HepG2 (cell line): ENCODE results near the gene RAB40C. TPM values are rescaled to one million over a fixed set of nuclear protein-coding genes. Genes with fewer than 3 reads are reported as not detected.

ENCODE experiments used
- ARHGAP35 ChIP-seq: sonication (generic); formaldehyde crosslinking; IDR thresholded peaks from 2 replicates; pipeline ENCODE4 v1.9.0; 2022; ENCODE audit warnings: mild to moderate bottlenecking, inconsistent platforms, moderate library complexity, missing genetic modification reagents, borderline replicate concordance
- GABPB1 ChIP-seq: IDR thresholded peaks from 2 replicates; pipeline ENCODE4 v1.6.1; 2016; ENCODE audit warnings: mild to moderate bottlenecking, missing genetic modification reagents, moderate library complexity, missing compliant biosample characterization
- KDM1A ChIP-seq: IDR thresholded peaks from 2 replicates; pipeline ENCODE4 v1.6.1; 2016; ENCODE audit warnings: missing compliant biosample characterization
- PHF8 ChIP-seq: sonication (generic); formaldehyde crosslinking; IDR thresholded peaks from 2 replicates; pipeline ENCODE4 v1.5.0; 2020; ENCODE audit warnings: missing genetic modification reagents
- ZNF138 ChIP-seq: sonication (generic); formaldehyde crosslinking; IDR thresholded peaks from 2 replicates; pipeline ENCODE4 v1.5.0; 2020; ENCODE audit warnings: mild to moderate bottlenecking, low read depth, missing genetic modification reagents
- ZNF263 ChIP-seq: sonication (generic); formaldehyde crosslinking; IDR thresholded peaks from 2 replicates; pipeline ENCODE4 v1.4.0; 2020; ENCODE audit warnings: missing genetic modification reagents
- ZNF30 ChIP-seq: sonication (generic); formaldehyde crosslinking; IDR thresholded peaks from 2 replicates; pipeline ENCODE4 v1.5.0; 2020; ENCODE audit warnings: mild to moderate bottlenecking, missing genetic modification reagents
- polyA plus RNA-seq, 8 experiments: library from polyadenylated mRNA; depleted of rRNA in 3 of 8; stranded (reverse) in 7 of 8; unstranded in 1 of 8; fragments of >200 nt; fragmentation: Illumina TruSeq in 4 of 8; extraction: Trizol in 4 of 8; gene quantifications; 2 replicates each; pipeline versions ENCODE4 v1.2.1 to v1.2.3, GENCODE V29; 2011 to 2016; ENCODE audit warnings: low read depth in 4 of 8, missing spikeins in 1 of 8, mixed read lengths in 1 of 8; ENCODE audit not compliant: insufficient read depth in 1 of 8
- total RNA-seq, 5 experiments: library from RNA; depleted of rRNA; stranded (reverse); fragments of >200 nt; fragmentation: Illumina TruSeq; extraction: Trizol; gene quantifications; 2 replicates each; pipeline ENCODE4 v1.2.3, GENCODE V29; 2016; ENCODE audit warnings: low read depth in 1 of 5
- TF ChIP-seq, protein P1 (sequence below), 2 experiments: fragments of 450-650 bp in 1 of 2; sonication (generic) in 1 of 2; formaldehyde crosslinking in 1 of 2; IDR thresholded peaks; 2 replicates each; pipeline versions ENCODE4 v1.6.1 to v1.8.0; 2016 to 2022; ENCODE audit warnings: antibody characterized with exemption in 1 of 2, mild to moderate bottlenecking in 1 of 2, missing genetic modification reagents in 1 of 2
- TF ChIP-seq, protein P2 (sequence below): sonication (generic); formaldehyde crosslinking; IDR thresholded peaks from 2 replicates; pipeline ENCODE4 v1.4.0; 2020; ENCODE audit warnings: missing genetic modification reagents
- TF ChIP-seq, protein P3 (sequence below), 2 experiments: sonication (generic) in 1 of 2; formaldehyde crosslinking in 1 of 2; IDR thresholded peaks; 2 replicates each; pipeline versions ENCODE4 v1.6.1 to v1.9.0; 2014 to 2022; ENCODE audit warnings: antibody characterized with exemption in 1 of 2, borderline replicate concordance in 1 of 2, inconsistent platforms in 1 of 2, low read depth in 1 of 2, missing genetic modification reagents in 1 of 2

RAB40C gene
- total and polyA plus RNA-seq, 2 of the 13 experiments (the other 11 are each of a cell fraction or from before 2014, with no cell fraction given): 7.7 to 11.5 TPM

DNA sequence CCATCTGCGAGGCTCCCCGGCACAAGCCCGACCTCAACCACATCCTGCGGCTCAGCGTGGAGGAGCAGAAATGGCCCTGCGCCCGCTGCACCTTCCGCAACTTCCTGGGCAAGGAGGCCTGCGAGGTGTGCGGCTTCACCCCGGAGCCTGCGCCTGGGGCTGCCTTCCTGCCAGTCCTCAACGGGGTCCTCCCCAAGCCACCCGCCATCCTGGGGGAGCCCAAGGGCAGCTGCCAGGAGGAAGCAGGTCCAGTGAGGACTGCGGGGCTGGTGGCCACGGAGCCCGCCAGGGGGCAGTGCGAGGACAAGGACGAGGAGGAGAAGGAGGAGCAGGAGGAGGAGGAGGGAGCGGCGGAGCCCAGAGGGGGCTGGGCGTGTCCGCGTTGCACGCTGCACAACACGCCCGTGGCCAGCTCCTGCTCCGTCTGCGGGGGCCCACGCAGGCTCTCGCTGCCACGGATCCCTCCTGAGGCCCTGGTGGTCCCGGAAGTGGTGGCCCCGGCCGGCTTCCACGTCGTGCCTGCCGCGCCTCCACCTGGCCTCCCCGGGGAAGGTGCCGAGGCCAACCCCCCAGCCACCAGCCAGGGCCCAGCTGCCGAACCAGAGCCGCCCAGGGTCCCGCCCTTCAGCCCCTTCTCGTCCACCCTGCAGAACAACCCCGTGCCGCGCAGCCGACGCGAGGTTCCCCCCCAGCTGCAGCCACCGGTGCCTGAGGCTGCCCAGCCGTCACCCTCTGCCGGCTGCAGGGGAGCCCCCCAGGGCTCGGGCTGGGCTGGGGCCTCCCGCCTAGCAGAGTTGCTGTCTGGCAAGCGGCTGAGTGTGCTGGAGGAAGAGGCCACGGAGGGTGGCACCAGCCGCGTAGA, 42.7 kb upstream of the RAB40C start (continued):
- TF ChIP-seq, protein P1, sequence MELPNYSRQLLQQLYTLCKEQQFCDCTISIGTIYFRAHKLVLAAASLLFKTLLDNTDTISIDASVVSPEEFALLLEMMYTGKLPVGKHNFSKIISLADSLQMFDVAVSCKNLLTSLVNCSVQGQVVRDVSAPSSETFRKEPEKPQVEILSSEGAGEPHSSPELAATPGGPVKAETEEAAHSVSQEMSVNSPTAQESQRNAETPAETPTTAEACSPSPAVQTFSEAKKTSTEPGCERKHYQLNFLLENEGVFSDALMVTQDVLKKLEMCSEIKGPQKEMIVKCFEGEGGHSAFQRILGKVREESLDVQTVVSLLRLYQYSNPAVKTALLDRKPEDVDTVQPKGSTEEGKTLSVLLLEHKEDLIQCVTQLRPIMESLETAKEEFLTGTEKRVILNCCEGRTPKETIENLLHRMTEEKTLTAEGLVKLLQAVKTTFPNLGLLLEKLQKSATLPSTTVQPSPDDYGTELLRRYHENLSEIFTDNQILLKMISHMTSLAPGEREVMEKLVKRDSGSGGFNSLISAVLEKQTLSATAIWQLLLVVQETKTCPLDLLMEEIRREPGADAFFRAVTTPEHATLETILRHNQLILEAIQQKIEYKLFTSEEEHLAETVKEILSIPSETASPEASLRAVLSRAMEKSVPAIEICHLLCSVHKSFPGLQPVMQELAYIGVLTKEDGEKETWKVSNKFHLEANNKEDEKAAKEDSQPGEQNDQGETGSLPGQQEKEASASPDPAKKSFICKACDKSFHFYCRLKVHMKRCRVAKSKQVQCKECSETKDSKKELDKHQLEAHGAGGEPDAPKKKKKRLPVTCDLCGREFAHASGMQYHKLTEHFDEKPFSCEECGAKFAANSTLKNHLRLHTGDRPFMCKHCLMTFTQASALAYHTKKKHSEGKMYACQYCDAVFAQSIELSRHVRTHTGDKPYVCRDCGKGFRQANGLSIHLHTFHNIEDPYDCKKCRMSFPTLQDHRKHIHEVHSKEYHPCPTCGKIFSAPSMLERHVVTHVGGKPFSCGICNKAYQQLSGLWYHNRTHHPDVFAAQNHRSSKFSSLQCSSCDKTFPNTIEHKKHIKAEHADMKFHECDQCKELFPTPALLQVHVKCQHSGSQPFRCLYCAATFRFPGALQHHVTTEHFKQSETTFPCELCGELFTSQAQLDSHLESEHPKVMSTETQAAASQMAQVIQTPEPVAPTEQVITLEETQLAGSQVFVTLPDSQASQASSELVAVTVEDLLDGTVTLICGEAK (IDR thresholded peaks at IDR 0.05): no peak
- TF ChIP-seq, protein P1 (CRISPR knock-in tag; IDR thresholded peaks at IDR 0.05): no peak
- TF ChIP-seq, protein P2, sequence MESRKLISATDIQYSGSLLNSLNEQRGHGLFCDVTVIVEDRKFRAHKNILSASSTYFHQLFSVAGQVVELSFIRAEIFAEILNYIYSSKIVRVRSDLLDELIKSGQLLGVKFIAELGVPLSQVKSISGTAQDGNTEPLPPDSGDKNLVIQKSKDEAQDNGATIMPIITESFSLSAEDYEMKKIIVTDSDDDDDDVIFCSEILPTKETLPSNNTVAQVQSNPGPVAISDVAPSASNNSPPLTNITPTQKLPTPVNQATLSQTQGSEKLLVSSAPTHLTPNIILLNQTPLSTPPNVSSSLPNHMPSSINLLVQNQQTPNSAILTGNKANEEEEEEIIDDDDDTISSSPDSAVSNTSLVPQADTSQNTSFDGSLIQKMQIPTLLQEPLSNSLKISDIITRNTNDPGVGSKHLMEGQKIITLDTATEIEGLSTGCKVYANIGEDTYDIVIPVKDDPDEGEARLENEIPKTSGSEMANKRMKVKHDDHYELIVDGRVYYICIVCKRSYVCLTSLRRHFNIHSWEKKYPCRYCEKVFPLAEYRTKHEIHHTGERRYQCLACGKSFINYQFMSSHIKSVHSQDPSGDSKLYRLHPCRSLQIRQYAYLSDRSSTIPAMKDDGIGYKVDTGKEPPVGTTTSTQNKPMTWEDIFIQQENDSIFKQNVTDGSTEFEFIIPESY (CRISPR knock-in tag): peak; percentile 92
- TF ChIP-seq PHF8 (CRISPR knock-in tag) (no peak), GABPB1 (CRISPR knock-in tag) (peak; percentile 31; the same call in 1 of the 2 replicates), KDM1A (CRISPR knock-in tag) (no peak), ARHGAP35 (CRISPR knock-in tag) (no peak), ZNF30 (CRISPR knock-in tag) (no peak), ZNF263 (CRISPR knock-in tag) (peak; percentile 92), ZNF138 (CRISPR knock-in tag) (no peak)
- TF ChIP-seq, protein P3, sequence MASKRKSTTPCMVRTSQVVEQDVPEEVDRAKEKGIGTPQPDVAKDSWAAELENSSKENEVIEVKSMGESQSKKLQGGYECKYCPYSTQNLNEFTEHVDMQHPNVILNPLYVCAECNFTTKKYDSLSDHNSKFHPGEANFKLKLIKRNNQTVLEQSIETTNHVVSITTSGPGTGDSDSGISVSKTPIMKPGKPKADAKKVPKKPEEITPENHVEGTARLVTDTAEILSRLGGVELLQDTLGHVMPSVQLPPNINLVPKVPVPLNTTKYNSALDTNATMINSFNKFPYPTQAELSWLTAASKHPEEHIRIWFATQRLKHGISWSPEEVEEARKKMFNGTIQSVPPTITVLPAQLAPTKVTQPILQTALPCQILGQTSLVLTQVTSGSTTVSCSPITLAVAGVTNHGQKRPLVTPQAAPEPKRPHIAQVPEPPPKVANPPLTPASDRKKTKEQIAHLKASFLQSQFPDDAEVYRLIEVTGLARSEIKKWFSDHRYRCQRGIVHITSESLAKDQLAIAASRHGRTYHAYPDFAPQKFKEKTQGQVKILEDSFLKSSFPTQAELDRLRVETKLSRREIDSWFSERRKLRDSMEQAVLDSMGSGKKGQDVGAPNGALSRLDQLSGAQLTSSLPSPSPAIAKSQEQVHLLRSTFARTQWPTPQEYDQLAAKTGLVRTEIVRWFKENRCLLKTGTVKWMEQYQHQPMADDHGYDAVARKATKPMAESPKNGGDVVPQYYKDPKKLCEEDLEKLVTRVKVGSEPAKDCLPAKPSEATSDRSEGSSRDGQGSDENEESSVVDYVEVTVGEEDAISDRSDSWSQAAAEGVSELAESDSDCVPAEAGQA (IDR thresholded peaks at IDR 0.05; ENCODE audit: low read depth): no peak
- TF ChIP-seq, protein P3 (CRISPR knock-in tag; IDR thresholded peaks at IDR 0.05; ENCODE audit: borderline replicate concordance): no peak
